ENCODE results near the gene ASPSCR1. TPM values are rescaled to one million over a fixed set of nuclear protein-coding genes. Genes with fewer than 3 reads are reported as not detected.

Gene ASPSCR1
- polyA plus RNA-seq, 12 donors = 17.2 to 80.2 (median 21.5) TPM; not detected in 1

GRCh38 chr17:82022981-82023446, 45.6 kb downstream of the ASPSCR1 start, which contains the start of gene LRRC45:
Gene LRRC45 (plus strand): TSS chr17:82023305. CDS start chr17:82023644, 339 bp downstream.
- peak; percentile 99 for DNase-seq

DNA sequence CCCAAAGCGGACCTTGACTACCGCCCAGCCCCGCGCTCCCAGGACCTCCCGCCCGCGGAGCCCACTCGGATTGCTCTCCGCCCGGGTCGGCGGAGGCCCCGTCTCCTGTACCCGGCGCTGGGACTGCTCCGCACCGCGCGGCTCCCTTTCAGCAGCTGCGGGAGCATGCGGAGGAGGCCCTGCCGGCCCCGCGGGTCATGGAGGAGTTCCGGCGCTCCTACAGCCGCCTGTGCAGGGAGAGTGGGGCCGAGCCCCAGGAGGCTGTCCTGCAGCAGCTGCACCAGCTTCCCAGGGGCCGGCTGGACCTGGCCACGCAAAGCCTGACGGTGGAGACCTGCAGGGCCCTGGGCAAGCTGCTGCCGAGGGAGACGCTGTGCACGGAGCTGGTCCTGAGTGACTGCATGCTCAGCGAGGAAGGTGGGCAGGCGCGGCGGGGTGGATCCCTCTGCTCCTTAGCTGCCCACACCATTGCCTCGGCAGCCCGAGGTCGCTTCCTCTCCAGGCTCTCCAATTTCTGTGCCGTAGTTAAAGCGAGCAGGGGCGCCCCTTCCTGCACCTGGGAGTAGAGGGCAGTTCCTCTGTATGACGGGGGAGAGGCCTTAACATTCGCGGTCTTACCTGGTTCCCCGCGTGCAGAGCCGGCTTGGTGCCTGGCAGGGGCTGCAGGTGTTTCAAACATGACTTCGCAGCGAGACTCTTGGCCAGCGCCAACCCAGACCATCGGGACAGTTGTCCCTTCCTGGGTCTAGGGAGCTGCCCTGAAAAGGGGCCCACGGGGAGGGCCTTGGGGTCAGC, 46.2 kb downstream of the ASPSCR1 start:
- DNase-seq = no peak

- no peak for DNase-seq
These were observed 47.4 kb downstream of the ASPSCR1 start for GRCh38 chr17:82024859-82025258.

DNA sequence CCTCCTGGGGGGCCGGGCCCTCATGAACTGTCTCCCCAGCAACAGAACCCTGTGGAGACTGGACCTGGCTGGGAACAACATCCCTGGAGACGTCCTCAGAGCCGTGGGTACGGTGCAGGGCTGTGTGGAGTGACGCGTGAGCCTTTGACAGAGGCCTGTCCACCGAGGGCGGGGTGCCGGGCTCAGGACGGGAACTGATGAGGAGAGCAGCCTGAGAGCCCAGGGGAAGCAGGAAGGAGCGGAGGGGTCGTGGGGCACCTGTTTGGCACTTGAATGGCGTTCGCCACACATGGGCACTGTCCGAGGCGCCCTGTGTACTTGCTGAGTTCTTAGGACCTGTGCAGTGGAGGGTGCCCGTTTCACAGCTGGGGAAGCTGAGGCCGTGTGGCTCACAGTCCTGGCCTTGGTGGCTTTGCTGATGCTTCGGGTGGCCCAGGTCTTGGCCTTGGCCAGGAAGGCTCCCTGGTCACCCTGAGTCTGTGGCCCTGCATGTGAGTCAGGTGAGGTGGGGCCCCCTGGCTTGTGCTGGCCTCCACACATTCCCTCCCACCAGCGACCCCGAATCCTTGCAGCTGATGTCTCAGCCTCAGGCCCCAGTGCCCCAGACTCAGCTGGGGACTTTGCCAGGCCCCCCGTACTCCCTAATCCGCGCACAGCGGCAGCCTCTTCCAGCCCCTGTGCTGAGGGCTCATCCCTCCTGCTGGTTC, 48.1 kb downstream of the ASPSCR1 start:
- DNase-seq = no peak

- no peak for DNase-seq
These were observed 50.8 kb downstream of the ASPSCR1 start for GRCh38 chr17:82028246-82028645.

DNA sequence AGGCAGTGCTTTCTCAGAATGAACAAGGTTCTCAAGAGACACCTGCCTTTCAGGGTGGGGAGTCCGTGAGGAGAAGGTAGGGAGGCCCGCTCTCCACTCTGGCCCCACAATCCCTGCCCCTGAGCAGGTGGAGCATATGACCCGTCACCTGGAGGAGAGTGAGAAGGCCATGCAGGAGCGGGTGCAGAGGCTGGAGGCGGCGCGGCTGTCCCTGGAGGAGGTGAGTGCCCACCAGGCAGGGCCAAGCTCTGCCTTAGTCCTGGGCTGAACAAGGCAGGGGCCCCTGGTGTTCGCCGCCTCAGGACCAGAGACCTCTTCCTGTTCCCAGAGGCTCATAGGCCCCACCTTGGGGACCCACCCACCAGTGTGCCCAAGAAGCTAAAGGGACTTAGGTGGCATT, 51.5 kb downstream of the ASPSCR1 start:
- no peak for DNase-seq

- no peak for DNase-seq
These were observed 52.0 kb downstream of the ASPSCR1 start for GRCh38 chr17:82029391-82029790.

DNA sequence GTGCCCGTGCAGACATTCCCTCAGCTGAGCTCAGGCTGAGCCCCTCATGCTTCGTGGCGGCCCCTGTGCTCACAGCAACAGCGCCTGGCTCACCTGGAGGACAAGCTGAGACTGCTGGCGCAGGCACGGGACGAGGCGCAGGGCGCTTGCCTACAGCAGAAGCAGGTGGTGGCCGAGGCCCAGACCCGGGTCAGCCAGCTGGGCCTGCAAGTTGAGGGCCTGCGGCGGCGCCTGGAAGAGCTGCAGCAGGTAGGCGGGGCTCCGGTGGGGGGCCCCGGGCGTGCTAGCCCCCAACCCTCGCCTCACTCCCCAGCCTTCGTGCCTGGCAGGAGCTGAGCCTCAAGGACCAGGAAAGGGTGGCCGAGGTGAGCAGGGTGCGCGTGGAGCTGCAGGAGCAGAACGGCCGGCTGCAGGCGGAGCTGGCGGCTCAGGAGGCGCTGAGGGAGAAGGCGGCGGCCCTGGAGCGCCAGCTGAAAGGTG, 52.6 kb downstream of the ASPSCR1 start:
- no peak for DNase-seq

DNA sequence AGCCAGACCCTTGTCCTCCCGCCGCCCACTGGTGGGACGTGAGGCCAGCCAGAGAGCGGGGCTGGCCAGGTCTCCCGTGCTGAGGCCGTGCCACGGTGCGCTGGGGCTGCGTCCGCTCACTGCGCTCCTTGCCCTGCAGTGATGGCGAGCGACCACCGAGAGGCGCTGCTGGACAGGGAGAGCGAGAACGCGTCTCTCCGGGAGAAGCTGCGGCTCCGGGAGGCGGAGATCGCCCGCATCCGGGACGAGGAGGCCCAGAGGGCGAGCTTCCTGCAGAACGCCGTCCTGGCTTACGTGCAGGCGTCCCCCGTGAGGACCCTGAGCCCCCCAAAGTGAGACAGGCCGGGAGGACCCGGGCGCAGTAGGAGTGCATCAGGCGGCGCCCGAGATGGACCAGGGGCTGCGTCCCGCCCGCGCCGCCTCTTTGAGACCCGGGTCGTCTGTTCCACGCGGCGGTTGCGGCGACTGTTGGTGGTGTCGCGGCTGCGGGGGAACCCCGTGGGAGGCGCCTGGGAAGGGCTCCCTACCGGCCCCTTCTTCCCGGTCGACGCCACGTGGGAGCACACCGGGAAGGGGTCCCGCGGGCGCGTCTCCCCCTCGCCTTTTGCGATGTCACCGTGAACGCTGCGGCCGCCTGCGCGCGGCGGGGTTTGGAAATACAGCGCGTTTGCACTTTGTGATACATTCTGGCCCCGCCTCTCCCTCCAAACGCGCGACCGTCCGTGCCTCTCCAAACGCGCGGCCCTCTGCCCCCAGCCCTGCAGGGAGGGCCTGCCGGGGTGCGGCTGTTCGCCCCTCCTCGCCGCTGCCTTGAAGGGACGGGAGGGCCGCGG, 53.3 kb downstream of the ASPSCR1 start:
- peak; percentile 88 for DNase-seq

DNA sequence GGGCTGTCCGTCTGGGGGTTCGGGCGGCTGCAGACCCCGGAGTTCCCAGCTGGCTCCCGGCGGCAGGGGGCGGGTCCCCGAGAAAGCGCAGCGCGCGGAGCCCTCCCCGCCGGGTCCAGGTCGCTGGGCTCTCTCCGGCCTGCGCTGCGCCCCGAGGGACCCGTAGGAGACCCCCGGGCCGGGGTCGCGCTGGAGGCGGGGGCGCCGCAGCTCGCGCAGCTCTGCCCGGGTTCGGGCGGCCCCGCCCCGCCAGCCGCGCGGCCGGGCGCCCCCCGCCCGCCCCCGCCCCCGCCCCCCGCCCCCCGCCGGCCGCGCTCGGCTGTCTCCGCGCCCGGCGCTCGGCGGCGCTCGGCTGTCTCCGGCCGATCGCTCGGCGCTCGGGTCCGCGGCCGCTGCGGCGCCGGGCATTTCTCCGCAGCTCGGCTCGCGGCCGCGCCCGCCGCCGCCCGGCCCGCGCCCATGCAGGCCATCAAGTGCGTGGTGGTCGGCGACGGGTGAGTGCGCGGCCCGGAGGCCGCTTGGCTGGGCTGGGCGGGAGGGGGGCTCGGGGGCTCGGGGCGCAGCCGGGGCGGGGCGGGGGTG, 54.0 kb downstream of the ASPSCR1 start, which contains the start of gene RAC3:
Gene RAC3 (plus strand): TSS at position 376 of the 582 bp plus-strand sequence. CDS start 84 bp downstream, at position 460.
- no peak for DNase-seq

DNA sequence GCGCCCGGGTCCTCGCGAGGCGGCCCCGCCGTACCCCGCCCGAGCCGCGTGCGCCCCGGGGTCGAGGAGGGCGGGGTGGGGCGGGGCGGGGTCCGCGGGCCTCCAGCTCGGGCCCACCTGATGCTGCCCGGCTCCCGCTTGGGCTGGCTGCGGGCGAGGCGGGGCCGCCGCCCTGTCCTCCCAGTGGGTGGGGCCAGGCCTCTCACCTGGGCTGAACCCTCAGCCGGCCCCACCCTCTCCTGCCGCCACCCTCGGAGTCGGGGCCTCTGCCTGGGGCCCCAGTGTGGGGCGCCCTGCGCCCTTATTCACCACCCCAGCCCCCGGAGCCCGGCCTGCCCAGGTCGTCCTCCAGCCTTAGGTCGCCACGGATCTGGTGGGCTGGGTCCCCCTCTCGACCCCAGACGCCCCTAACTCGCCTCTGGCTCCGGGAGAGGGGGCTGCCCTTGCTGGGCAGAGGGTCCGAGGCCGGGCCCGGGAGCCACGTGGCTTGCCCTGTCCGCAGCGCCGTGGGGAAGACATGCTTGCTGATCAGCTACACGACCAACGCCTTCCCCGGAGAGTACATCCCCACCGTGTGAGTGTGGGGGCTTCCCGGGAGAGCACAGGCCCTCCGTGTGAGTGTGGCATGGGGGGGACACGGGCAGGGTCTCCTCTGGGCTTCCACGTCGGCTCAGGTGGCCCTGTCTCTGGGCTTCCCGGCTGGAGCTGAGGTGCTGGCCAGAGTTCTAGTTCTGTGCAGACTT, 54.6 kb downstream of the ASPSCR1 start:
- no peak for DNase-seq

- DNase-seq = no peak
These were observed 56.1 kb downstream of the ASPSCR1 start for GRCh38 chr17:82033359-82034085.

DNA sequence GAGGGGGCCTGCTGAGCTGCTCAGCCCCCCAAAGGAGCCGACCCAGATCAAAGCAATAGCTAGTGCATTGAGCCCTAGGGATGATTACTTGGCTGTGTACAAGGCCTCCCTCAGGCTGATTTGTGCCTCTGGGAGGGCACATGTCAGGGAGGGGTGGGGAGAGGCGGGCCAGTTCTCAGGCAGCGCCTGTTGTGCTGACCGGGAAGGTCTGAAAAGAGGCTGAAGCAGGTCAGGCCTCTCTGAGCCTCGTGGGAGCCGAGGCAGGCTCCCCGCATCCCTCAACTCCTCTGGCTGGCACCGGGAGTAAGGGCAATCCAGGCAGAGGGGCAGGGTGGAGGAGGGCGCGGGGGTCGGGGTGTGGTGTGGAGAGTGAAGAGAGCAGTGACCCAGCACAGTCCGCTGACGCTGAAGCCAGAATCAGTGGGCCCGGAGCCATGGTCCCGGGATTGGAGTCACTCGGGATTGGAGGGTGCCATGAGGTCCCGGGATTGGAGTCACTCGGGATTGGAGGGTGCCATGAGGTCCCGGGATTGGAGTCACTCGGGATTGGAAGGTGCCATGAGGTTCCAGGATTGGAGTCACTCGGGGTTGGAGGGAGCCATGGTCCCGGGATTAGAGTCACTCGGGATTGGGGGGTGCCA, 57.1 kb downstream of the ASPSCR1 start:
- DNase-seq = no peak

GRCh38 chr17:82035488-82035887, 58.1 kb downstream of the ASPSCR1 start:
- DNase-seq = no peak

DNA sequence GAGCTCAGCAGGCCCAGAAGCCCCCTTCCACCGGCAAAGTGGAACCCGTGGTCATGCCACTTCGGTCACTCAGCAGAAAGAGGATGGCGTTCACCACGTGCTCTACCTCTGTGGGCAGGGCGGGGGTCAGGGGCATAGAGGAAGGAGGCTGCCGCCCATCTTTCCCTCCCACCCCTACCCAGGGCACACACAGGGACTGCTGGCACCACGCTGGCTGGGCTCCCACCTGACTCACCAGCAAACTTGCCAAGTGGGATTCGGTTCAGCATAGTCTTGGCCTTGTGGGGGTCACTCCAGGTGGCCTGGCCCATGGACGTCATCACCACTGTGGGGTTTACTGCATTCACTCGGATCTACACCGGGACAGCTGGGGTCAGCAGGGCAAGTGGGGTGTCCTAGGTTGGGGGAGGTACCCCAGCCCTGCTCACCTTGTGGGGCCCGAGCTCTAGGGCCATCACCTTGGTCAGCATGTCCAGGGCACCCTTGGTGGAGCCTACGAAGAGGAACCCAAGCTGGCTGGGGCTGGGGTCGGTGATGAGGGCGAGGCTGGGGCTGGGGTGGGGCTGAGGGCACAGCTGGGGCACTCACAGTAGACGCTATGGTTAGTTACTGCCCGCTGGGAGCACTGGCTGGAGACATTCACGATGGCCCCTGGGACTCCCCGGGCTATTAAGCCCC, 58.7 kb downstream of the ASPSCR1 start:
- no peak for DNase-seq

DNA sequence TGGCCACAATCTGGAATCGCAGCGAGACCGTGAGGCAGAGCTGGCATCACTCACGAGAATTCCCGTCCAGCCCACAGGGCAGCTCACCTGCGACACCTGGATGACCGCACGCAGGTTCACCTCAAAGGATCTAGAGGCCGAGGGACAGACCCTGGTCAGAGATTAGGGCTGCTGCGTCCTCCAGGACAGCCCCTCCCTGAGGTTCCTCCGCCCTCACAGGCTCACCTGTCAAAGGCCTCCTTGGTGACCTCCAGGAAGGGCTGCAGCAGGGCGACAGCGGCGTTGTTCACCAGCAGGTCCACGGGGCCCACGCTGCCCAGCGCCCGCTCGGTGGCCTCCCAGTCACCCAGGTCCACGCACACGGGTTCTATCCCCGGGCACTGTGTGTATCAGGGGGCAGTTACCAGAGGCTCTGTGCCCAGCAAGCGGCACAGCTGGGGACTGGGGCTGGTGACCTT, 59.2 kb downstream of the ASPSCR1 start:
- DNase-seq = no peak

DNA sequence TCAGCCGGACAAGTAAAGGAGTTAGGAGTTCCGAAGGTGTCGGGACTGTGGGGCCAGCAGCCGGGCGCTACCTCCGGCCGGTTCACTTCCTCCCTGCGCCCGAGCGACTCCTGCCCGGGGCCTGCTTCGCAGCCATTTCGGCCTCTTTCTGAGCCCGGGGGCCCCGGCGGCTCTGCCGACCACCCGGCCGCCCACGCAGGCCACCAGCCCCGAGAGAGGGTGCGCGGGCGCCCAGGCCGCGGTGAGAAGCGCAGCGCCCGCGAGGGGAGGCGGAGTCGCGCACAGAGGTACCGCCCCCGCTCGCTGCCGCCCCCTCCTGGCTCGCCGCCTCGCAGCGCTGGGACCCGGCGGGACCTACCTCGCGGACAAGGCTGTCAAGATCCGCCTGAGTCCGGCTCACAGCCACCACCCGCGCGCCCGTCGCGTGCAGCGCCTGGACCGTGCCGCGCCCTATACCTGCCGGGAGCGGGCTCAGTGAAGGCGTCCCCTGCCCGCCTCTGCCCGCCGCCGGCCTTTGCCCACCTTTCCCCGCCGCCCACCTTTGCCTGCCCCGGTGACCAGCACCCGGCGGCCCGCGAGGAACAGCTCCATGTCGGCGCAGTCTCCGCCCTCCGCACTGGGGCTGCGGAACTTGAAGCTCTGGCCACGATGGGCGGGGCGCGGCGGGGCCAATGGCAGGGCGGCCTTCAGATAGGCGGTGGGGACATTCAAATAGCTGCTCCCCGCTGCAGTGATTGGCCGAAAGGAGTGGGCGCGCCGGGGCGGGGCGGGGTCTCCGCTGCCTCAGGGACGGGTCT, 59.9 kb downstream of the ASPSCR1 start, which contains the start of gene DCXR:
Gene DCXR (minus strand): TSS at position 606 of the 797 bp plus-strand sequence. CDS start 15 bp downstream, at position 591.
- DNase-seq = peak; percentile 94

GRCh38 chr17:82037889-82038195, 60.4 kb downstream of the ASPSCR1 start:
- DNase-seq = no peak

Data from muscle of arm (tissue), 12 donors.